Hepatocyte (in vitro differentiated cells): ENCODE measurements around the gene CYP4F11.

Experiments used
- CTCF ChIP-seq: fragments of 200-600 bp; sonication (generic); IDR thresholded peaks from 2 replicates; pipeline ENCODE4 v1.5.1; 2016; ENCODE audit warnings: antibody characterized with exemption, mild to moderate bottlenecking; ENCODE audit not compliant: poor library complexity
- EZH2 ChIP-seq: fragments of 200-600 bp; sonication (generic); IDR thresholded peaks from 2 replicates; pipeline ENCODE4 v1.6.1; 2016; ENCODE audit warnings: antibody characterized with exemption, mild to moderate bottlenecking, borderline replicate concordance

- TF ChIP-seq EZH2 (no peak), CTCF (no peak)
These were observed 11.0 kb upstream of the CYP4F11 start for GRCh38 chr19:15945301-15945700.
